Vagina (tissue), 2 donors: ENCODE measurements around the gene RGL1.

Experiments
- POLR2A ChIP-seq, 2 donors: fragments of 450-650 bp; IDR thresholded peaks; one replicate each; pipeline ENCODE4 v1.6.1; 2017; ENCODE audit warnings: antibody characterized with exemption in 2 of 2, mild to moderate bottlenecking in 2 of 2, moderate library complexity in 2 of 2
- POLR2AphosphoS5 ChIP-seq, 2 donors: sonication (generic); formaldehyde crosslinking; IDR thresholded peaks; one replicate each; pipeline ENCODE4 v1.9.0; 2017; ENCODE audit warnings: antibody characterized with exemption in 2 of 2, mild to moderate bottlenecking in 2 of 2, low read depth in 1 of 2; ENCODE audit not compliant: insufficient read depth in 1 of 2

DNA sequence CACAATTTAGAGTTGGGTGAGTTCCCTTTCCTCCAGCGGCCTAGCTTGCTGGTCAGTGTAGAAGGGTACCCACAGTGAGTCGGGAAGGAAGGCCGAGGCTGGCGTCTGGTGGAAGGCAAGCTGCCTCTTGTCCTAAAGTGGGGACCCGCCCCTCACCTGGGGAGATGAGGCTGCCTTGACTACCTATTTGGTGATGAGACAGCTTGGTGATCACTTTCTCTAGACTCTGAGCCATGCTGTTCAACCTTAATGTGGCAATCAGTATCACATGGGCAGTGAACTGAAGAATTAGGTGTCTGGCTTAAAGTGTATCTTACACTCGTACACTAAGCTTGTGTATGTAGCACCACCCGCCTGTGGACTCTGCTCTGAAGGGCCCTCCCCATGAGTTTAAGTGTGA lies 131.9 kb downstream of the RGL1 start:
- TF ChIP-seq POLR2A (IDR thresholded peaks at IDR 0.05) = no peak
- no peak for TF ChIP-seq POLR2AphosphoS5 (IDR thresholded peaks at IDR 0.05; ENCODE audit: insufficient read depth in 1 of 2, low read depth in 1 of 2)
